ENCODE results near the gene AMER2. TPM values are rescaled to one million over a fixed set of nuclear protein-coding genes. Genes with fewer than 3 reads are reported as not detected.

The AMER2 gene
- total and polyA plus RNA-seq, 2 donors (not counting 1 experiment from before 2014, with no cell fraction given): not detected

DNA sequence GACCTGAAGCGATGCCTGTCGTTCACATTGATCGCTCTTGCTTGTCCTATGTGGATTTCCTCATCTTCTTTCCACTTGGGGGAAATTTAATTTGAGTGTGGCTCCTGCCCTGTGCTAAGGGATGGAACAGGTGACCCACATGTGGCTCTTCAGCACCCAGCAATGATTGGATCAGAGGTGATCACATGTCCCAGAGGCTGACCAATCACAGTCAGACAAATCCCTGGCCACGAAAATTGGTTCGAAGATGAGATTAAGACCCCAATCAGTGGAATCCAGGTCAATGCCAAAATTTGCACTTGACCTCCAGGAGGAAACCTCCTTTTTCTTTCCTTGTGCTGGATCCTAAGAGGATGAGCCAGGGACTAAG, 23.7 kb downstream of the AMER2 start:
- no peaks in the 10 kb centered on the region for H3K4me1 ChIP-seq (ENCODE audit: control insufficient read depth in 2 of 2, insufficient read depth in 2 of 2, low read length in 2 of 2)
- no peaks in the 10 kb centered on the region for H4K20me1 ChIP-seq (ENCODE audit: control insufficient read depth, insufficient read depth, low read length, poor library complexity, severe bottlenecking)
- DNase-seq (no peak), ATAC-seq (ENCODE audit: low read depth) (no peak)
- TF ChIP-seq EZH2 (IDR thresholded peaks at IDR 0.05; ENCODE audit: borderline replicate concordance, insufficient read depth, low read depth, low read length, poor library complexity, severe bottlenecking): no peak
- TF ChIP-seq, protein P1, sequence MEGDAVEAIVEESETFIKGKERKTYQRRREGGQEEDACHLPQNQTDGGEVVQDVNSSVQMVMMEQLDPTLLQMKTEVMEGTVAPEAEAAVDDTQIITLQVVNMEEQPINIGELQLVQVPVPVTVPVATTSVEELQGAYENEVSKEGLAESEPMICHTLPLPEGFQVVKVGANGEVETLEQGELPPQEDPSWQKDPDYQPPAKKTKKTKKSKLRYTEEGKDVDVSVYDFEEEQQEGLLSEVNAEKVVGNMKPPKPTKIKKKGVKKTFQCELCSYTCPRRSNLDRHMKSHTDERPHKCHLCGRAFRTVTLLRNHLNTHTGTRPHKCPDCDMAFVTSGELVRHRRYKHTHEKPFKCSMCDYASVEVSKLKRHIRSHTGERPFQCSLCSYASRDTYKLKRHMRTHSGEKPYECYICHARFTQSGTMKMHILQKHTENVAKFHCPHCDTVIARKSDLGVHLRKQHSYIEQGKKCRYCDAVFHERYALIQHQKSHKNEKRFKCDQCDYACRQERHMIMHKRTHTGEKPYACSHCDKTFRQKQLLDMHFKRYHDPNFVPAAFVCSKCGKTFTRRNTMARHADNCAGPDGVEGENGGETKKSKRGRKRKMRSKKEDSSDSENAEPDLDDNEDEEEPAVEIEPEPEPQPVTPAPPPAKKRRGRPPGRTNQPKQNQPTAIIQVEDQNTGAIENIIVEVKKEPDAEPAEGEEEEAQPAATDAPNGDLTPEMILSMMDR (IDR thresholded peaks at IDR 0.05): no peak
- Mint-ChIP-seq H3K9me3 (ENCODE audit: insufficient read depth) (no peaks in the 10 kb centered on the region), H3K4me3 (no peak overlapping the region), H3K4me1 (peaks cover 4% of the 10 kb centered on the region), H3K27ac (no peak overlapping the region), H3K27me3 (peaks cover 12% of the 10 kb centered on the region)
- no peak overlapping the region for H3K4me2 ChIP-seq (replicated peaks; ENCODE audit: low read depth, low read length, poor library complexity, severe bottlenecking)
- no peaks in the 10 kb centered on the region for H3K36me3 ChIP-seq (replicated peaks in 1 of 2; ENCODE audit: control extremely low read depth in 1 of 2, control insufficient read depth in 1 of 2, extremely low read depth in 1 of 2, insufficient read depth in 2 of 2, low read length in 1 of 2)
- H3K27ac ChIP-seq (ENCODE audit: low read length in 2 of 2): no peak overlapping the region
- WGBS (ENCODE audit: insufficient coverage): 92% methylated on average over 2 of the region's 5 CpGs
- no peaks in the 10 kb centered on the region for H3K27me3 ChIP-seq (replicated peaks in 1 of 4; ENCODE audit: control extremely low read depth in 1 of 4, control insufficient read depth in 3 of 4, insufficient read depth in 4 of 4, low read length in 3 of 4)
- POLR2A ChIA-PET: no interaction called here
- H3K9ac ChIP-seq (ENCODE audit: low read length): no peak overlapping the region
- intact Hi-C loops (cut with micrococcal nuclease): no loop called here
- H3K9me3 ChIP-seq (ENCODE audit: control extremely low read depth in 1 of 3, control insufficient read depth in 2 of 3, insufficient read depth in 1 of 3, low read length in 2 of 3): peaks cover 1 to 8% (median 4%) of the 10 kb centered on the region in 3 donors
- H3K79me2 ChIP-seq (ENCODE audit: control insufficient read depth, insufficient read depth, low read length): no peaks in the 10 kb centered on the region
- no peak overlapping the region for H3K4me3 ChIP-seq (ENCODE audit: control extremely low read depth in 1 of 5, extremely low read depth in 1 of 5, insufficient read depth in 1 of 5, low read depth in 2 of 5, low read length in 4 of 5)
- no peak overlapping the region for H2AFZ ChIP-seq (ENCODE audit: insufficient read depth, low read depth, low read length, poor library complexity, severe bottlenecking)
- CTCF ChIA-PET: no interaction called here

DNA sequence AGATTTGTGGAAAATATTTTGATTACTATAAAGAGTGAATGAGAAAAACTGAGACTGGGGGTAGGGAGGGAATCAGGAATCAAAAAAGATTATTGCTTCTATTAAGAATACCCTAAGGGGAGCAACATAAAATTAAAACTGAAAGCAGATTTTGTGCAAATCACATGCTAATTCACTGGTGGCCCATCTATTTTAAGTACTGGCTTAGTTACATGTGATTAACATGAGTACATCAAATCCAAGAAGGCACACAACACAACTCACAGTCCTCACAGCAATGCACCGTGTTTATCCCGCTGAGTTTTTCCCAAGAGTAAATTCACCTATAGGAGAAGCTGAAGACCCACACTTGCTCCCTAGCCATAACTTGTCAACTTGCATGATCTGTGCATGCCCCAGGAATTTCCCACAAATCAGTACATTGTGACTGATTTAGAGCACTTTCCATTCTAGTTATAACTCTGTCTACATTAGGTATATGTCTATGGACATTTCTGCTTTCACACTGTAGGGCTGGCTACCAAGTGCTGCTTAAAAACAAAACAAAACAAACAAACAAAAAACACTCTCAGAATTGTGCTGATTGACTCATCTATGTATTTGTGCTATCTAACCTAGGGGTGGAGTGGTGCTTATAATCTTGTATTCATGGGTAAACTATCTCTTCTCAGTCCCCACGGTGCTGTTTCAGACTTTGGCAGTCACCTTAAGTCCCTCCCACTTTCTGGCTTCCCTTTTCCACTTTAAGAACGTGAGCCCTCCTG, 24.3 kb downstream of the AMER2 start:
- Histone ChIP-seq H3K9ac (ENCODE audit: low read length) (no peak overlapping the region), H3K4me1 (ENCODE audit: control insufficient read depth in 2 of 2, insufficient read depth in 2 of 2, low read length in 2 of 2) (no peaks in the 10 kb centered on the region), H3K9me3 (ENCODE audit: control extremely low read depth in 1 of 3, control insufficient read depth in 2 of 3, insufficient read depth in 1 of 3, low read length in 2 of 3) (peaks cover 1 to 8% (median 4%) of the 10 kb centered on the region in 3 donors), H3K4me3 (ENCODE audit: control extremely low read depth in 1 of 5, extremely low read depth in 1 of 5, insufficient read depth in 1 of 5, low read depth in 2 of 5, low read length in 4 of 5) (no peak overlapping the region), H3K4me2 (replicated peaks; ENCODE audit: low read depth, low read length, poor library complexity, severe bottlenecking) (no peak overlapping the region), H4K20me1 (ENCODE audit: control insufficient read depth, insufficient read depth, low read length, poor library complexity, severe bottlenecking) (no peaks in the 10 kb centered on the region), H3K36me3 (replicated peaks in 1 of 2; ENCODE audit: control extremely low read depth in 1 of 2, control insufficient read depth in 1 of 2, extremely low read depth in 1 of 2, insufficient read depth in 2 of 2, low read length in 1 of 2) (no peaks in the 10 kb centered on the region), H3K79me2 (ENCODE audit: control insufficient read depth, insufficient read depth, low read length) (no peaks in the 10 kb centered on the region), H3K27me3 (replicated peaks in 1 of 4; ENCODE audit: control extremely low read depth in 1 of 4, control insufficient read depth in 3 of 4, insufficient read depth in 4 of 4, low read length in 3 of 4) (no peaks in the 10 kb centered on the region), H3K27ac (ENCODE audit: low read length in 2 of 2) (no peak overlapping the region), H2AFZ (ENCODE audit: insufficient read depth, low read depth, low read length, poor library complexity, severe bottlenecking) (no peak overlapping the region)
- Mint-ChIP-seq H3K27ac (no peak overlapping the region), H3K4me3 (no peak overlapping the region), H3K9me3 (ENCODE audit: insufficient read depth) (no peaks in the 10 kb centered on the region), H3K4me1 (peaks cover 4% of the 10 kb centered on the region), H3K27me3 (peaks cover 15% of the 10 kb centered on the region)
- CTCF ChIA-PET: no interaction called here
- no peak for TF ChIP-seq EZH2 (IDR thresholded peaks at IDR 0.05; ENCODE audit: borderline replicate concordance, insufficient read depth, low read depth, low read length, poor library complexity, severe bottlenecking)
- TF ChIP-seq, protein P1 (IDR thresholded peaks at IDR 0.05): no peak
- WGBS (ENCODE audit: insufficient coverage): 78% methylated on average over 3 of the region's 4 CpGs
- ATAC-seq (ENCODE audit: low read depth): no peak
- POLR2A ChIA-PET: no interaction called here
- DNase-seq: no peak
- intact Hi-C loops (cut with micrococcal nuclease): no loop called here

Data from B cell (primary cell).